Esophagus muscularis mucosa (tissue), 4 donors: Measurements from ENCODE around the gene CNGA2.

Source experiments
- CTCF ChIP-seq, 3 experiments: fragments of 200-600 bp in 2 of 3; fragments of 450-650 bp in 1 of 3; sonication (generic) in 2 of 3; IDR thresholded peaks; one replicate each; pipeline ENCODE4 v1.5.1; 2017 to 2019; ENCODE audit warnings: antibody characterized with exemption in 3 of 3, mild to moderate bottlenecking in 2 of 3, moderate library complexity in 1 of 3
- EP300 ChIP-seq: sonication (generic); formaldehyde crosslinking; IDR thresholded peaks from one replicate; pipeline ENCODE4 v1.6.1; 2017; ENCODE audit warnings: antibody characterized with exemption
- POLR2A ChIP-seq: fragments of 450-650 bp; IDR thresholded peaks from one replicate; pipeline ENCODE4 v1.6.1; 2017; ENCODE audit warnings: antibody characterized with exemption, moderate library complexity, mild to moderate bottlenecking, low read depth

DNA sequence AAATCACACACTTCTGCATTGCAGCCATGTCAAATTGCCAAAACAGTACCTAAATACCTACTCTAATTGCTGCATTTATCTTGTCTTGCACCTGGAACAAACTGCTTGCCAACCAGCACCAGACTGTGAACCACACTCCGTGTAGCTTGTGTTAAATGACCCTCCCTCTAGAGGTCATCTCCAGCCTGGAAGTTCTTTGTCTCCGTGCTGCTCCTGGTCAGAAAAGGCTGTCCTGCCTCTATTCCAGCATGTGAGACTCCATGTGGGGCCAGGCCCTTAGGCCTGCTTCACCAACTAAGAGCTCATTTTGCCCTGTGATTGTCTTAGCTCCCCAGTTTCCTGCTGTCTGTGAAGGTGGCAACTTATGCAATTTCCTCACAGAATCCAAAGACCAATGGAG is 28.3 kb downstream of the CNGA2 start:
- TF ChIP-seq CTCF (IDR thresholded peaks at IDR 0.05) (no peak), POLR2A (no peak), EP300 (no peak)
